ENCODE measurements around the gene POP7. TPM values are rescaled to one million over a fixed set of nuclear protein-coding genes. Genes with fewer than 3 reads are reported as not detected.

POP7 gene
- total RNA-seq, 1 experiment from 2014 or later, result 62.7 TPM

DNA sequence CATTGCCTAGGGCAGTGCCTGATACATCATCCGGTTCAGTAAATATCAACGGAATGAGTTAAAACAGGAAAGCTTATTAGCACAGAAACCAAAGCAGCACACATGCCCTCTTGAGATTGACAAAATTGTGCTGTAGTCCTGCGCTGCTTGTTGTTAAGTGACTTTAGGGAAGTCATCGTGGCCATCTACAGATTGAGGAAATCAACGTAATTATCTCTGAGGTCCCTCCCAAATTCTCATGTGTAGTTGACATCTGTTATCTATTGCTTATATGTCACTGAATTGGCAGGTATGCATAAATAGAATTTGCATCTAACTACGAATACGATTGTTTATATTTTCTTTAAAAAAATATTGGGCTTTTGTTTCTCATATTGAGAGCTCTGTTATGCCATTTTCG, 35.8 kb upstream of the POP7 start:
- no TSS peak for BruUV-seq (replicated peaks)
- no peak for DNase-seq
- intact Hi-C loops (cut with micrococcal nuclease; ENCODE audit: unreplicated experiment), result loop anchor here (5.0 kb wide), 1 partner anchor 43 kb away; no protein-coding TSS in a partner anchor
- H2AFZ ChIP-seq, result no peak overlapping the region
- TF ChIP-seq, protein P1, sequence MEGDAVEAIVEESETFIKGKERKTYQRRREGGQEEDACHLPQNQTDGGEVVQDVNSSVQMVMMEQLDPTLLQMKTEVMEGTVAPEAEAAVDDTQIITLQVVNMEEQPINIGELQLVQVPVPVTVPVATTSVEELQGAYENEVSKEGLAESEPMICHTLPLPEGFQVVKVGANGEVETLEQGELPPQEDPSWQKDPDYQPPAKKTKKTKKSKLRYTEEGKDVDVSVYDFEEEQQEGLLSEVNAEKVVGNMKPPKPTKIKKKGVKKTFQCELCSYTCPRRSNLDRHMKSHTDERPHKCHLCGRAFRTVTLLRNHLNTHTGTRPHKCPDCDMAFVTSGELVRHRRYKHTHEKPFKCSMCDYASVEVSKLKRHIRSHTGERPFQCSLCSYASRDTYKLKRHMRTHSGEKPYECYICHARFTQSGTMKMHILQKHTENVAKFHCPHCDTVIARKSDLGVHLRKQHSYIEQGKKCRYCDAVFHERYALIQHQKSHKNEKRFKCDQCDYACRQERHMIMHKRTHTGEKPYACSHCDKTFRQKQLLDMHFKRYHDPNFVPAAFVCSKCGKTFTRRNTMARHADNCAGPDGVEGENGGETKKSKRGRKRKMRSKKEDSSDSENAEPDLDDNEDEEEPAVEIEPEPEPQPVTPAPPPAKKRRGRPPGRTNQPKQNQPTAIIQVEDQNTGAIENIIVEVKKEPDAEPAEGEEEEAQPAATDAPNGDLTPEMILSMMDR (conservative IDR thresholded peaks at IDR 0.05), result no peak
- TF ChIP-seq EZH2 (IDR thresholded peaks at IDR 0.05; ENCODE audit: low read depth), result no peak
- no peaks in the 10 kb centered on the region for H3K27me3 ChIP-seq (ENCODE audit: insufficient read depth, low read depth)
- H3K9me3 ChIP-seq (ENCODE audit: insufficient read depth, low read depth), result no peaks in the 10 kb centered on the region
- H3K4me3 ChIP-seq, result no peak overlapping the region
- H3K79me2 ChIP-seq (ENCODE audit: low read depth), result peaks cover 12% of the 10 kb centered on the region
- H4K20me1 ChIP-seq (ENCODE audit: insufficient read depth), result peaks cover 4% of the 10 kb centered on the region; the same call in 1 of the 2 replicates
- no peaks in the 10 kb centered on the region for H3K36me3 ChIP-seq (ENCODE audit: low read depth)
- ChIA-PET POLR2A (ENCODE audit: unreplicated experiment) (interaction anchor here (0.6 kb wide), 1 partner anchor 48 kb away, joined by 3 read pairs; no protein-coding TSS in a partner anchor), CTCF (interaction anchor here (0.7 kb wide), 1 partner anchor 296 kb away, joined by 8 read pairs; no protein-coding TSS in a partner anchor)
- no peak overlapping the region for H3K4me2 ChIP-seq
- H3K4me1 ChIP-seq (replicated peaks; ENCODE audit: insufficient read depth), result no peaks in the 10 kb centered on the region
- no peak overlapping the region for H3K27ac ChIP-seq
- H3F3A ChIP-seq (ENCODE audit: insufficient read depth, low read depth), result peaks cover 14% of the 10 kb centered on the region; the same call in 1 of the 2 replicates
- no peaks in the 10 kb centered on the region for H3K9me2 ChIP-seq (ENCODE audit: insufficient read depth)

GRCh38 chr7:100671353-100672327, 34.3 kb upstream of the POP7 start:
- Histone ChIP-seq H3K4me3 (no peak overlapping the region), H3K79me2 (ENCODE audit: low read depth) (peaks cover 24% of the 10 kb centered on the region), H4K20me1 (ENCODE audit: insufficient read depth) (peaks cover 15% of the 10 kb centered on the region), H3K27me3 (ENCODE audit: insufficient read depth, low read depth) (no peaks in the 10 kb centered on the region), H3K9me2 (ENCODE audit: insufficient read depth) (no peaks in the 10 kb centered on the region), H3K9me3 (ENCODE audit: insufficient read depth, low read depth) (no peaks in the 10 kb centered on the region), H3K4me1 (replicated peaks; ENCODE audit: insufficient read depth) (no peaks in the 10 kb centered on the region; the same call in 1 of the 2 replicates), H3K4me2 (no peak overlapping the region), H3F3A (ENCODE audit: insufficient read depth, low read depth) (peaks cover 14% of the 10 kb centered on the region; the same call in 1 of the 2 replicates), H2AFZ (no peak overlapping the region), H3K27ac (no peak overlapping the region), H3K36me3 (ENCODE audit: low read depth) (0 out of 2 replicates have a peak, but pooled peaks cover under 1% of the 10 kb centered on the region)
- CTCF ChIA-PET, result interaction anchor here (0.6 kb wide), 2 partner anchors 66 to 174 kb away, joined by 3 to 4 read pairs; no protein-coding TSS in a partner anchor
- intact Hi-C loops (cut with micrococcal nuclease; ENCODE audit: unreplicated experiment), result loop anchor here (2.0 to 5.0 kb wide), 2 partner anchors 44 to 59 kb away; partner anchors contain the start of gene MOSPD3
- POLR2A ChIA-PET (ENCODE audit: unreplicated experiment), result no interaction called here
- TF ChIP-seq, protein P1 (conservative IDR thresholded peaks at IDR 0.05), result no peak
- TF ChIP-seq EZH2 (IDR thresholded peaks at IDR 0.05; ENCODE audit: low read depth), result no peak
- no TSS peak for BruUV-seq (replicated peaks)
- DNase-seq, result no peak

DNA sequence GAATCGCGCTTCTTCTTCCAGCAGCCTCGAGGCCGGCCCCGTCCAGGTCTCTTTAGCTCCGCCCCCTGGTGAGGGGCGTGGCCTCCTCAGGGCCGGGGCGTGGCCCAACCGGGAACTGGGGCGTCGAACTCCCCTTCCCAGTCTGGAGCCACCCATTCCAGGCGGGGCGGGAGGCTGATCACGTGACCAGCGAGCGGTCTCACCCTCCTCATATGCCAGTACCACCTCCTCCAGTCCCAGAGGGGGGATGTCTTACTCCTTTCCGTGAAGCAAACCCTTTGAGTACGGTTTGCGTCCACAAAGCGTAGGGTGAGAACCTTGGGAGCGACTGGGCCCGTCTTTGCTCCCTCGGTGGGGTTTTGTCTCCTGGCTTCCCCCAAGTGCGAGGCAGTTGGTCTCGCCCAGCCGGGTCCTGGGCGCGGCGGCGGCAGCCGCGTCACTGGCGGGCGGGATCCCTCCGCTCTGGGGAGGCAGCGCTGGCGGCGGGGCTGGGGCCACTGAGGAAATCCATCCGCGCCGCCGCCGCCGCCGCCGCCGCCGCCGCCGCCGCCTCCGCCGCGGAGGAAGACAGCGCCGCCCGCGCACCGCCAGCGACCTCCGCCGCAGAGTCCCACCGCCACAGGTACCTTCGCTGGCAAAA, 32.5 kb upstream of the POP7 start, which contains the start of gene GNB2:
Gene GNB2, plus strand, starts transcription at position 439 of the 640 bp plus-strand sequence. CDS start 2,526 bp downstream, outside the sequence.
- peak within 1 kb of the TSS; percentile 94 for H2AFZ ChIP-seq
- ChIA-PET CTCF (interaction anchor here (1.3 kb wide), 1 partner anchor 39 kb away, joined by 6 read pairs; no protein-coding TSS in a partner anchor), POLR2A (ENCODE audit: unreplicated experiment) (interaction anchor here (0.5 to 1.1 kb wide), 10 partner anchors 23 to 650 kb away, joined by 3 to 8 read pairs (median 6); partner anchors contain the start of genes FBXO24, MEPCE, MOSPD3 and SRRT)
- peak; percentile 93 to 100 for DNase-seq
- H3K9me2 ChIP-seq (ENCODE audit: insufficient read depth), result no peaks in the 10 kb centered on the region
- intact Hi-C loops (cut with micrococcal nuclease; ENCODE audit: unreplicated experiment), result loop anchor here (1.0 to 5.0 kb wide), 5 partner anchors 46 to 217 kb away; partner anchors contain the start of genes FBXO24, LRCH4 and MOSPD3
- TF ChIP-seq, protein P1 (conservative IDR thresholded peaks at IDR 0.05), result no peak
- TF ChIP-seq EZH2 (IDR thresholded peaks at IDR 0.05; ENCODE audit: low read depth), result no peak
- H3K4me1 ChIP-seq (replicated peaks; ENCODE audit: insufficient read depth), result no peaks in the 10 kb centered on the region; the same call in 1 of the 2 replicates
- H3K4me3 ChIP-seq, result peak within 1 kb of the TSS; percentile 99
- H3K36me3 ChIP-seq (ENCODE audit: low read depth), result peaks cover 12% of the 10 kb centered on the region; the same call in 1 of the 2 replicates
- BruUV-seq (replicated peaks), result no TSS peak
- H3F3A ChIP-seq (ENCODE audit: insufficient read depth, low read depth), result peaks cover 8% of the 10 kb centered on the region; the same call in 1 of the 2 replicates
- no peaks in the 10 kb centered on the region for H3K9me3 ChIP-seq (ENCODE audit: insufficient read depth, low read depth)
- no peaks in the 10 kb centered on the region for H3K27me3 ChIP-seq (ENCODE audit: insufficient read depth, low read depth)
- peaks cover 19% of the 10 kb centered on the region for H4K20me1 ChIP-seq (ENCODE audit: insufficient read depth)
- peaks cover 24% of the 10 kb centered on the region for H3K79me2 ChIP-seq (ENCODE audit: low read depth)
- peak within 1 kb of the TSS; percentile 75 for H3K27ac ChIP-seq
- H3K4me2 ChIP-seq, result peak within 1 kb of the TSS; percentile 81
